Esophagus muscularis mucosa (tissue), 4 donors: ENCODE results near the gene MX2. TPM values are rescaled to one million over a fixed set of nuclear protein-coding genes. Genes with fewer than 3 reads are reported as not detected.

ENCODE experiments used
- DNase-seq: peaks from one replicate; pipeline ENCODE4 v3.0.0-alpha.2; 2017; ENCODE audit errors: extremely low spot score
- H3K27ac ChIP-seq, 4 donors: fragments of 200-600 bp; sonication (generic); replicated peaks in 1 of 4; 1 replicate in 3 of 4; 2 replicates in 1 of 4; pipeline ENCODE4 v1.5.1; 2016 to 2019; ENCODE audit warnings: mild to moderate bottlenecking in 1 of 4
- H3K27me3 ChIP-seq, 4 donors: fragments of 200-600 bp; sonication (generic); one replicate each; pipeline versions ENCODE4 v1.5.1 to v1.6.0; 2016 to 2019
- H3K36me3 ChIP-seq, 4 donors: fragments of 200-600 bp; sonication (generic); one replicate each; pipeline ENCODE4 v1.5.1; 2016 to 2019
- H3K4me1 ChIP-seq, 4 donors: fragments of 200-600 bp; sonication (generic); one replicate each; pipeline ENCODE4 v1.5.1; 2016 to 2019
- H3K4me3 ChIP-seq, 4 donors: fragments of 200-600 bp; sonication (generic); 1 replicate in 2 of 4; 2 replicates in 2 of 4; pipeline ENCODE4 v1.5.1; 2016 to 2019; ENCODE audit warnings: mild to moderate bottlenecking in 4 of 4, moderate library complexity in 1 of 4
- H3K9me3 ChIP-seq, 4 donors: fragments of 200-600 bp; sonication (generic); 1 replicate in 3 of 4; 2 replicates in 1 of 4; pipeline ENCODE4 v1.5.1; 2016 to 2019
- CTCF ChIP-seq, 3 experiments: fragments of 200-600 bp in 2 of 3; fragments of 450-650 bp in 1 of 3; sonication (generic) in 2 of 3; IDR thresholded peaks; one replicate each; pipeline ENCODE4 v1.5.1; 2017 to 2019; ENCODE audit warnings: antibody characterized with exemption in 3 of 3, mild to moderate bottlenecking in 2 of 3, moderate library complexity in 1 of 3
- EP300 ChIP-seq: sonication (generic); formaldehyde crosslinking; IDR thresholded peaks from one replicate; pipeline ENCODE4 v1.6.1; 2017; ENCODE audit warnings: antibody characterized with exemption
- POLR2A ChIP-seq: fragments of 450-650 bp; IDR thresholded peaks from one replicate; pipeline ENCODE4 v1.6.1; 2017; ENCODE audit warnings: antibody characterized with exemption, moderate library complexity, mild to moderate bottlenecking, low read depth
- POLR2AphosphoS5 ChIP-seq, 2 donors: sonication (generic); formaldehyde crosslinking; IDR thresholded peaks; one replicate each; pipeline ENCODE4 v1.6.1; 2017; ENCODE audit warnings: antibody characterized with exemption in 2 of 2
- WGBS: methylation state at CpG from one replicate; pipeline ENCODE4 v1.1.5; 2018; 5-methylcytosine and 5-hydroxymethylcytosine counted together
- intact Hi-C: fragments of 100-400 bp; cut with DNase I; formaldehyde crosslinking; loops from one replicate; pipeline ENCODE4 v1.15.1; 2023
- total RNA-seq, 4 donors: library from RNA; depleted of rRNA; stranded (reverse); fragments of >200 nt; gene quantifications; one replicate each; pipeline versions ENCODE4 v1.1.0 to v1.2.1, GENCODE V29; 2016

MX2 gene
- total RNA-seq, 4 donors from 2014 or later, result 5.4 to 19.7 (median 7.0) TPM

- Histone ChIP-seq H3K36me3 (no peaks in the 10 kb centered on the region), H3K4me3 (no peak overlapping the region), H3K27me3 (peaks cover 0 to 27% (median 0%) of the 10 kb centered on the region in 4 donors), H3K9me3 (no peaks in the 10 kb centered on the region), H3K4me1 (peaks cover 3 to 31% (median 19%) of the 10 kb centered on the region in 4 donors), H3K27ac (no peak overlapping the region)
- DNase-seq, result no peak
- TF ChIP-seq CTCF (IDR thresholded peaks at IDR 0.05) (no peak), POLR2AphosphoS5 (IDR thresholded peaks at IDR 0.05) (no peak), POLR2A (no peak), EP300 (no peak)
- intact Hi-C loops, result no loop called here
- WGBS, result 73% methylated on average over 12 of the region's 12 CpGs
Measured at GRCh38 chr21:41370840-41371684, 9.2 kb downstream of the MX2 start.

- H3K36me3 ChIP-seq, result peaks cover 0 to 4% (median 0%) of the 10 kb centered on the region in 4 donors
- H3K9me3 ChIP-seq, result no peaks in the 10 kb centered on the region
- H3K27me3 ChIP-seq, result peaks cover 0 to 27% (median 0%) of the 10 kb centered on the region in 4 donors
- 94% methylated on average over 7 of the region's 7 CpGs for WGBS
- H3K4me3 ChIP-seq, result no peak overlapping the region
- H3K4me1 ChIP-seq, result peaks cover 3 to 31% (median 19%) of the 10 kb centered on the region in 4 donors
- intact Hi-C loops, result no loop called here
- TF ChIP-seq POLR2A (no peak), POLR2AphosphoS5 (IDR thresholded peaks at IDR 0.05) (no peak), CTCF (IDR thresholded peaks at IDR 0.05) (no peak), EP300 (no peak)
- DNase-seq, result no peak
- H3K27ac ChIP-seq, result no peak overlapping the region
Measured at GRCh38 chr21:41371685-41372030, 9.8 kb downstream of the MX2 start.

- Histone ChIP-seq H3K4me3 (no peak overlapping the region), H3K9me3 (no peaks in the 10 kb centered on the region), H3K27ac (no peak overlapping the region), H3K36me3 (peaks cover 0 to 20% (median 12%) of the 10 kb centered on the region in 4 donors), H3K27me3 (peaks cover 0 to 27% (median 0%) of the 10 kb centered on the region in 4 donors), H3K4me1 (peaks cover 3 to 24% (median 17%) of the 10 kb centered on the region in 4 donors)
- no peak for TF ChIP-seq CTCF (IDR thresholded peaks at IDR 0.05)
- TF ChIP-seq EP300, result no peak
- no peak for TF ChIP-seq POLR2AphosphoS5 (IDR thresholded peaks at IDR 0.05)
- WGBS, result 57% methylated on average over 4 of the region's 4 CpGs
- no peak for DNase-seq
- intact Hi-C loops, result no loop called here
Measured at GRCh38 chr21:41373253-41373652, 11.4 kb downstream of the MX2 start.

- Histone ChIP-seq H3K27ac (no peak overlapping the region), H3K4me1 (peaks cover under 1 to 21% (median 13%) of the 10 kb centered on the region in 4 donors), H3K27me3 (peaks cover 0 to 26% (median 0%) of the 10 kb centered on the region in 4 donors), H3K36me3 (peaks cover 0 to 23% (median 15%) of the 10 kb centered on the region in 4 donors), H3K9me3 (no peaks in the 10 kb centered on the region), H3K4me3 (no peak overlapping the region)
- intact Hi-C loops, result no loop called here
- no peak for DNase-seq
- WGBS, result 96% methylated on average over 7 of the region's 8 CpGs
- TF ChIP-seq CTCF (IDR thresholded peaks at IDR 0.05) (no peak), EP300 (no peak), POLR2A (no peak), POLR2AphosphoS5 (IDR thresholded peaks at IDR 0.05) (no peak)
Measured at GRCh38 chr21:41373763-41374162, 11.9 kb downstream of the MX2 start.
